Right ventricle myocardium superior (tissue), 1 donor: ENCODE results near the gene UBQLN1. TPM values are rescaled to one million over a fixed set of nuclear protein-coding genes. Genes with fewer than 3 reads are reported as not detected.
"Not testable (repeated sequence)": the region's sequence is repeated elsewhere in the genome, so short reads cannot be mapped to it uniquely, and the experiment has no call there.

Source experiments
- ATAC-seq: fragments of 200-7000 bp; cut with Tn5 transposase; one replicate; pipeline ENCODE4 v1.9.1; 2020; ENCODE audit warnings: mild to moderate bottlenecking; ENCODE audit not compliant: poor library complexity
- DNase-seq: peaks from one replicate; pipeline ENCODE4 v3.0.0-alpha.2; 2020
- intact Hi-C: fragments of 100-400 bp; cut with DNase I; formaldehyde crosslinking; loops from one replicate; pipeline ENCODE4 v1.11.2; 2022
- total RNA-seq: library from RNA; stranded (reverse); fragmentation: NEBNext Ultra II Directional; extraction: Animal tissue kit (Norgen Biotek cat#: 25700); gene quantifications from one replicate; pipeline ENCODE4 v1.2.1, GENCODE V29; 2021
- donor health status: DM: no; HTN: yes; CAD: no; lungs with severe emphysema.

The UBQLN1 gene
- total RNA-seq, 1 donor from 2014 or later = 74.6 TPM

DNA sequence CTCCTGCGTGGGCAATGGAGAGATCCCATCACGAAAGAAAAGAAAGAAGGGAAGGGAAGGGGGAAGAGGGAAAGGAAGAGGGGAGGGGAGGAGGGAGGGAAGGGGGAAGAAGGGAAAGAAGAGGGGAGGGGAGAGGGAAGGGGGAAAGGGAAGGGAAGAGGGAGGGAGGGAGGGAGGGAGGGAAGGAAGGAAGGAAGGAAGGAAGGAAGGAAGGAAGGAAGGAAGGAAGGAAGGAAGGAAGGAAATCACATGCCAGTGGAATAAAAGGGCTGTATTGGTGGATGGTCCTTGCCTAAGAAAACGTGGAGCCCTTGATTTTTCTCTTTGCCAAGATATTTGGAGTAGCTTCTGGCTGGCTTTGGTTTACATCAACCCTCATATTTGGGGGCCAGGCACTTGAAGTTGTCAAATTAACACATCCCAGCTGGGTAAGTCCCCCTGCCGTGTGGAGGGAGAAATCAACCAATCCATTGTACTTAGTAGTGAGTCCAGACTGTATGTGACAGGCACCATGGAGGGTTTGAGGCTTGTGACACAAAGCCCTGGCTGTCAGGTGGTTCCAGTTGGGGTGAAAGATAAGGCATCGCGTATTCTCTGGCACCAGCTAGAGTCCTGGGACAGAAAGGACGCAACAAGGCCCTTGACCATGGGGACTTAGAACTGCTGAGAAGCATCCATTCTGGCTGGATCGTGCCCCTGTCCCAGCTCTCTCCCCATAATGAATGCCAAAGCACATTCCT is 61.1 kb downstream of the UBQLN1 start:
- DNase-seq (no peak), ATAC-seq (no peak)
- intact Hi-C loops = loop anchor here (10.0 kb wide), 1 partner anchor 442 kb away; no protein-coding TSS in a partner anchor

DNA sequence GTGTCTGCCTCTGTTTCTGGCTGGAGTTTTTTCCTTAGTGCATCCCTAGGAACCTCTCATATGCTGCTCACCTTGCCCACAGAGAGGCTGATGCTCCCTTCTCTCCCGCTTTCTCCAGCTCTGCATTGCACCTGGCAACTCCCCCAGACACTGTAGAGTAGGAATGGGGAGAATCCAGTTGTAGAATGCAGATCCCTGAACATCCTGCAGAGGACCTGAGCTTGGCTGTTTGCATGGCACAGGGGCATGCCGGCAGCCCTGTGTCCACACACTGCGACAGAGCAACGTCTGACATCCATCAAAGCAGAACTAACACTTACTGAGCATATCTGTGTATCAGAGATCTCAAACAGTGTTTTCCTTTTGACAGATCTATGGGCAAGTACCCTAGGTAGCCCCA is 65.0 kb downstream of the UBQLN1 start:
- intact Hi-C loops = loop anchor here (10.0 kb wide), 1 partner anchor 438 kb away; no protein-coding TSS in a partner anchor
- no peak for DNase-seq

DNA sequence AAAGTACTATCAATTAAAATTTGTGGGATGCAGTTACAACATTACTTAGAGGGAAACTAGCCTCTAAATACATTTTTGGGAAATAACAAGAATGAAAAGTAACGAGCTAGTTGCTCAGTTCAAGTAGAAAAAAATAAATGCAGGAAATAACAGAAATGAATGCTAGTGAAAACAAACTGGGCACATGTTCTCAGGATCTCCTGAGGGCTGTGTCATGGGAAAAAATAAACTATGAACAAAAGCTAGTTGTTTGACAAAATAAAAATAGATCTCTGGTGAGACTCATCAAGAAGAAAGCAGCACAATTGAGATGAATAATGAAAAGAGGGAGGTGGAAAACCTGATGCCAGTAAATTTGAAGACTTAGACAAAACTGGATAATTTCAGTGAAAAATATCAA is 68.5 kb downstream of the UBQLN1 start:
- intact Hi-C loops = no loop called here
- no peak for DNase-seq

More for the DNA sequence above, 65.0 kb downstream of the UBQLN1 start:
- ATAC-seq = no peak

DNA sequence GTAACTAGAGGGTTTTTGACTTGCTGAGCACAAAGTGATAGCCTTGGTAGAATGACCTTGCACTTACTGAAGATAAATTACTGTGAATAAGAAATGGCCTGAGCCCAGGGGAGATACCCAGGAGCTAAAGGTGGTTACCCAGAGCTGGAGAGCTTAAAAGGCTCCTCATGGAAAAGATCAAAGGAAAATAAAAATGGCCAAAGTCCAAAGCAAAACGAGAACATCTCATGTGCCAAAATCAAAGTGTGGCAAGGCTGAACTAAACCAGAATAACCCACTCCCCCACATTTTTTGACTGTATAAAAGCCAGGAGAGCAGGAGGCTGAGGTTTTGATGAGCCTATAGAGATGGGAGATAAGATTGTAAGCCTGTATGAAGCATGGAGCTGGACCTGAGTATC is 70.4 kb downstream of the UBQLN1 start:
- DNase-seq = no peak
- intact Hi-C loops = no loop called here
- no peak for ATAC-seq

More for the DNA sequence above, 68.5 kb downstream of the UBQLN1 start:
- no peak for ATAC-seq

DNA sequence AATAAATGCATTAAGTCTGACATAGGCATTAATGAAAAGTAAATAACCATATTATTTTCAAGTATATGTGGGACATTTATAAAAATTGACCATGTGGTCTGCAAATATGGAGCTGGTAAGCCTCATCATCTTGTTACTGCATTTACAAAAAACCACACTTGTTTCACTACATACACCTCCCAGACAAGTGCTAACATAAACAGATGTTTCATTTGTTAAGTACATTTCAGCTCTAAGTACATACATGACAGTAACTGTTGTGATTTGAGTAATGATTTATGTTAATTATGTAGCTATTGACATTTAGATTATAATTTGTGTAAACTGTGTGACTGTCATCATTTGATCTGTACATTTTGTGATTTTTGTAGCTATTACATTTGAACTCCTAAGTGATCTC is 70.9 kb downstream of the UBQLN1 start:
- intact Hi-C loops = no loop called here
- DNase-seq (no peak), ATAC-seq (no peak)

DNA sequence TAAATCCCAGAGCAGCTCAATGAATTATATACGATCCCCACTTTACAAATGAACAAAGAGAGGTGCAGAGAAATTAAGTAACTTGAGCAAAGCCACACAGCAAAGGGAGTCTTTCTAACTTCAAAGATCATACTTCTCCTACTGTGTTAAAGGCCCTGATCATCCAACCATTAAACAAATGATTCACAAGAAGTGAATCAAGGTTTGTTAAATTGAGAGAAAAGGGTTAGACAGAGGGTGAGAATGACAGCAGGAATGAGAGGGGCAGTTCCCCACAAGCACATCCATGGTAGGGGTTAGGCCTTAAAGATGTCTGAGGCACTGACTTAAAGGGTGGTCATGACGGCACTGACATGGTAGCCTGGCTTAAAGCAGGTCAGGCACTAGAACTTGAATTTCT is 74.1 kb downstream of the UBQLN1 start:
- DNase-seq (no peak), ATAC-seq (no peak)
- intact Hi-C loops = no loop called here

DNA sequence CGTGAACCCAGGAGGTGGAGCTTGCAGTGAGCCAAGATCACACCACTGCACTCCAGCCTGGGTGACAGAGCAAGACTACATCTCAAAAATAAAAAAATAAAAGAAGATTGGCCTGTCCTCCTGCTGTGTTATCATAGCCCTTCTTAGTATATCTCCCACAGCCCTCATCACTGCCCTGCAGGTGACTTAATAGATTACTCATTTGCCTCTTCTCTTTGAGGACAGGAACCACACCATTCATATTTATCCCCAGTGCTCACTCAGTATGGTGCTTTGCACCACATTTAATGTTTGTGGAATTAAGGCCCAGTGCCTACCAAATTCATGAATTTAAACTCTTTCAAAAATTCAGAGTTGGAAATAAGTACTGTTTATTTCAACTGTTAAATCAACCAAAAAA is 74.5 kb downstream of the UBQLN1 start:
- intact Hi-C loops = no loop called here
- no peak for ATAC-seq
- DNase-seq = no peak

DNA sequence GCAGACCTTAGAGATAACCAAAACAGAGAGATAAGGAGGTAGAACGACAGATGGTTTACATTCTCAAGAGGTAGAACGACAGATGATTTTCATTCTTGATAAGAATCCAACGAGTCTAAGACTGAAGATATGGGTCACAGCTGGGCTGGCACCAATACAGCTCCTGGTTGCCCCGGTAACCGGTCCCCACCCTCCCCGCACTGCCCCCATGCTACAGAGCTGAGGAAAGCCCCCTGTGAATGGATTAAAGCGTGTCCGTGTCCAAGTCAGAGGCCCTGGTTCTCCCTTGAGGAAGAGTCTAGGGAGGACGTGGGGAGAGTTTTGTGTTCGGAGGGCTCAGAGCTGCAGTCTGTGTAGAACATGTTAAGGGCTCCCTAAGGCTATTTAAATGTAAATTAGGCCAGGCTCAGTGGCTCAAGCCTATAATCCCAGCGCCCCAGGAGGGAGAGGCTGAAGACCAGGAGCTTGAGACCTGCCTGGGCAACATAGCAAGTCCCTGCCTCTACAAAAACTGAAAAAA is 76.8 kb downstream of the UBQLN1 start:
- intact Hi-C loops = no loop called here
- DNase-seq (no peak), ATAC-seq (peak; percentile 34)

DNA sequence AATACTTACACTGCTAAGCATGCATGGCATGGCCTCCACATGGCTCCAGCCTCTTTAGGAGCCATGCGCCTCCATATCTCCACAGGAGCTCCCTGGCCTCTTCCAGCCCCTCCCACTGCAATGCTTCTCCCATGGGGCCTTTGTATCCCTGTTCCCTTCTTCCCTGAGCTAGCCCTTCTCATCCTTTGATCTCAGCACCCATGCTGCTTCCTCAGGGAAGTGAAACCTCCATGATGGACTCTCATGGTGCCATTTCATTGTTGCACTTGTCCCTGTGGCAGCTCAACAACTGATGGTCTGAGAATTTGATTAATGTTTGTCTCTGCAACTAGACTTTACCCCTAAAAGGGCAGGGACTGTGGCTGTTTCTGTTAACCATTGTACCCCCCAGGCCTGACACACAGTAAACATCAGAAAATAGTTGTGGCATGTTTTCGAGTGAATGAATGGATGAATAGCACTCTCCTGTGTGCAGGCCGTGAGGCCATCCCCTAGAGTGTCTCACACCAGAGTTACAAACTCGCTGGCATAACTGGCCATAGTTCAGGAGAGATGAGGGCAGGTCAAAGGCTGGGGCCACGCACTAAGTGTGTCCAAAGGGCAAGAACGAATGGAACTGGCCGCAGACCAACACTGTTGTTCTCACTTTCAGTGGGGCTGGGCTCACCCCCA is 78.2 kb downstream of the UBQLN1 start:
- ATAC-seq (no peak), DNase-seq (no peak)
- intact Hi-C loops = loop anchor here (10.0 kb wide), 1 partner anchor 285 kb away; no protein-coding TSS in a partner anchor

DNA sequence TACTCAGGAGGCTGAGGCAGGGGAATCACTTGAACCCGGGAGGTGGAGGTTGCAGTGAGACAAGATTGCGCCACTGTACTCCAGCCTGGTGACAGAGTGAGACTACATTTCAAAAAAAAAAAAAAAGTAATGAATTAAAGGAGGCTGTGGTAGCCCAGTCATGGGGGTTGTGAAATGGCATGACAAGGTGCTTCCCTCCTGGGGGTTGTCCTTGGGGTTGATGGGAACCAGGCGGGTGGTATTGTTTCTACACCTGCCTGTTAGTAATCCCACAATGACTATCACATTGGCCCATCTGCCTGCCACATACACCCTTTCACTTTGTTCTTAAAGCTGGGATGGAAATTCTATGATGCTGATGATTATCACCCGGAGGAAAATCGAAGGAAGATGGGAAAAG is 79.2 kb downstream of the UBQLN1 start:
- ATAC-seq = no peak
- DNase-seq = no peak
- intact Hi-C loops = loop anchor here (10.0 kb wide), 1 partner anchor 286 kb away; no protein-coding TSS in a partner anchor

DNA sequence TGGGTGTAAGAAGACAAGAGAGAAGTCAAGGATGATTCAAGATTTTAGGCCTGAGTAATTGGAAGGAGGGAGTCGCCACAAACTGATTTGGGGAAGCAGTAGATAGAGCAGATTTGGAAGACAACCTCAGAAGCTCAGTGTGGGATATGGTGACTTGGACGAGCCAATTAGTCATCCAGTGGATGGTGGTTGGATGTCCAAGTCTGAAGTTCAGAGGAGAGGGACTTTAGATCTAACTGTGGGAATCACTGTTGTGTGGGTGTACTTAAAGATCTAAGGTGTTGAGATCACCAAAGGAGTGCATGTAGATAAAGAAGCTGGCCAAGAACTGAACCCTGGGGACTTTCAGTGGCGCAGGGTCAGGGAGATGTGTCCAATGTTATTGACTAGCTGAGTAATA is 82.6 kb downstream of the UBQLN1 start:
- ATAC-seq (no peak), DNase-seq (no peak)
- intact Hi-C loops = loop anchor here (10.0 kb wide), 1 partner anchor 290 kb away; no protein-coding TSS in a partner anchor

DNA sequence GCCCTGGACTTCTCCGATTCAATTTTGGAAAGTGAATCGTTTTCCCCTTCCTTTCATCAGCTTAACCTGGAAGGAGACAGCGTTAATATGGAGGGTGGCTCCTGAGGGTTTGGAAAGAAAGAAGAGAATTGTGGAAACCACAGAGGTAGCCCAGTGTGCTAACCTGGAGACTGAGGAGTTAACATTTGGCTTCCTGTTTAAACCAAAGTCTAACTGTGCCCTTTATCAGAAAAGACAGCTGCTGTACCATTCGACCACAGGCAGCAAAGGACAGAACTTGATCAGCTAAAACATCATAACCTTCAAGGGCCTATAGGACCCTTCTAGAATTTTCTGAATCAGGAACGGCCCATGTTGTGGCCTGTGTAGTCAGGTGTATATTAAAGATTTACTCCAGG is 84.1 kb downstream of the UBQLN1 start:
- DNase-seq (no peak), ATAC-seq (peak; percentile 9)
- intact Hi-C loops = loop anchor here (10.0 kb wide), 1 partner anchor 291 kb away; no protein-coding TSS in a partner anchor

DNA sequence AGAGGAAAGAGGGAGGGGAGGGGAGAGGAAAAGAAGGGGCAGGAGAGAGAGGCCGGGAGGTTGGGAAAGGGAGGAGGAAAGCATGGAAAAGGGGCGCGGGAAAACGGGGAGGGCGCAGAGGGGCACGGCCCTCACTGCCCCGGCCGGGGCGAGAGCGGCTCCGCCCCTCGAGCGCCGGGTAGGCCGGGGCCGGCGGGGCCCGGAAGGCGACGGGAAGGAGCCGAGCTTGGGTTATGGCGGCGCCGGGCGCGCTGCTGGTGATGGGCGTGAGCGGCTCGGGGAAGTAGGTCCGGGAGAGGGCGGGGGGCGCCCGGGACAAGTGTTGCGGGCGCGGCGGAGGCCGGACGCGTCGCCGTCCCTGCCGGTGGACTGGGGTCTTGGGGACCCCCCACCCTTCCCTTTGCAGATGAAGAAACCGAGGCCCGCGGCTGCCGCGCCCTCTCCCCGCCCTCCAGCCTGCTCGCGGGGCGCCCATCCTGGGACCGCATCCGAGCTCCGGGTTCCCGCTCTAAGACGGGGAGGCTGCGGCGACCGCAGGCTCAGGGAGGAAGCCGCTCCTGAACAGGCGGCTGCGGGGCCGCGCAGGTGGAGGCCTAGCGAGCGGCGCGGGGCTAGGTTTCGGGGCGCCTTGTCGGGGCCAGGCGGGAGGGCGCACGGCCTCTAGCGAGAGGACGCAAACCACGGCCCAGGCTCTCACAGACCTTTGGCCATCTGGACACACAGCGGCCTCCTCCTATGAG is 84.6 kb downstream of the UBQLN1 start, which contains the start of gene IDNK:
Gene IDNK, plus strand, starts transcription at position 205 of the 740 bp plus-strand sequence. Its CDS starts 29 bp downstream, at position 234.
- intact Hi-C loops = loop anchor here (10.0 kb wide), 1 partner anchor 292 kb away; no protein-coding TSS in a partner anchor
- DNase-seq (peak; percentile 82), ATAC-seq (peak; percentile 93)

DNA sequence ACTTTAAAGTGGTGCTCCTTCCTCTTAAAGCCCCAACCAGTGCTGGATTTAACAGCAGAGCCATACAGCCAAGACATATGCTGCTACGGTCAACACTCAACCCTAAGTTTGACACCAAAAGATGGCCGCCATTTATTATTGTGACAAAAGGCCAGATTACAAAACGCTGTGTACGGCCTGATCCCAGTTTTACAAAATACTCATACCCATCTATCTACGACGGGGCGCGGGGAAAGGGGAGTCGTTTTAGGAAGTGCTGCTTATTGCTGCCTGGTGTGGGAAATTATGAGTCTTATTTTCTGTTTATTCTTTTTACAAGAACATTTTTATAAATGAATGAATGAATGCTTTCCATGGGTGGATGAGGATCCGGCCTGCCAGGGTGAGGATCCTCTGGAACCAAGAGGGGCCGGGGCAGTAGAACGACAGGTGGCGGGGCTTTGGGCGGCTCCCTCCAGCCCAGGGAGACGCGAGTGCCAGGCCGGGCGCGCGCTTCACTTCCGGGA is 85.3 kb downstream of the UBQLN1 start:
- intact Hi-C loops = loop anchor here (10.0 kb wide), 1 partner anchor 292 kb away; no protein-coding TSS in a partner anchor
- ATAC-seq (peak; percentile 83), DNase-seq (peak; percentile 79)

DNA sequence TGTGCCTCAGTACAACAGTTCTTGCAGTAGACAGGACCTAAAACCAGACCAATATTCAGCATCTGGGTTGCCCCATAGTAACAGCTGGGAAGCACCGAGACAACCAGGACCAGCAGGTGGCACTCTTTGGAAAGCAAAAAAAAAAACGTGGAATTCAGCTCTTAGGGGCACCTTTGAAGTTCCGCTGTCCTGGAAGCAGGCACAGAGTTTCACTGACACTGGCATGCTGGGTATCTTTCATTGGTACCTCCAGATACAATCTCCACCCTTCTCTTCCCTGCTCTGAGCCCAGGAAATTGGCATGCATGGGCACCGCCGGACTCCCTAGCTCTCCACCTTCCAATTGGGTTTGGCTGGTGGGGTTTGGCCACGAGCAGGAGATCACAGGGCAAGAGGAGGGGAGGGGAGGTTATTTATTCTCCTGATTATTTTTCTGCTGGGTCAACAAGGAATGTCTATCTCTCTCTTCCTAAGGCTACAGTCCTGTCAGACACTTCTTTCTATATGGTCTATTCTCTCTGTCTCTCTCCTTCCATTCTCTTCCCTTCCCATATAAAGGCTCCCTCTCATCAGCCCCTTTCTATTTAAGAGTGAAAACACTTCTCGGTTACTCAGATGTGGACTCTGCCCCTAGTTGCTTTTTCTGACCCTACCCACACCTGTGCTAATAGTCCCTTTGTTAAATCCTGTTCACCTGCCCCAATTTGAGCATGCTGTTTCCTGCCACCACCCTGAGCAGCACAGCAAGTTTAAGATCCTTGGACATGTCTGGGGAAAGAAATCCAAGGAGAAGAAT is 86.7 kb downstream of the UBQLN1 start:
- DNase-seq (no peak), ATAC-seq (peak; percentile 40)
- intact Hi-C loops = loop anchor here (10.0 kb wide), 1 partner anchor 294 kb away; no protein-coding TSS in a partner anchor

DNA sequence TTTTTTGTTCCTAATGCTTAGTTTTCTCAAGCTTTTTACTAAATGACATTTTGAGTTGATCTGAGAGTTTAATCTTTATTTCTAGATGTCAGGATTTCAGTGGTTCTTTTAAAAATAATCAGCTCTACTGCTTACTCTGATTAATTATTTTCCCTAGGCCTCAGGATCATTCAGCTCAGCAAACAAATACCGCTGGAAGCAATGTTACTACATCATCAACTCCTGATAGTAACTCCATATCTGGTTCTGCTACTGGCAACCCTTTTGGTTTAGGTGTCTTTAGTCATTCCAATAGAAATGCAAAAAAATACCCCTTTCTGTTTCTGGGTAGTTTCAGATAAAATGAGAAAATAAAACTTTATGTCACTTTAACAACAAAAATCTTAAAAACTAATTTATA is 90.5 kb downstream of the UBQLN1 start:
- no peak for DNase-seq
- no peak for ATAC-seq
- intact Hi-C loops = no loop called here

DNA sequence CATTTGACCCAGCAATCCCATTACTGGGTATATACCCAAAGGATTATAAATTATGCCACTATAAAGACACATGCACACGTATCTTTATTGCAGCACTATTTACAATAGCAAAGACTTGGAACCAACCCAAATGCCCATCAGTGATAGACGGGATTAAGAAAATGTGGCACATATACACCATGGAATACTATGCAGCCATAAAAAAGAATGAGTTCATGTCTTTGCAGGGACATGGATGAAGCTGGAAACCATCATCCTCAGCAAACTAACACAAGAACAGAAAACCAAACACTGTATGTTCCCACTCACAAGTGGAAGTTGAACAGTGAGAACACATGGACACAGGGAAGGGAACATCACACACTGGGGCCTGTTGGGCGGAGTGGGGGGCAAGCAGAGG is 94.5 kb downstream of the UBQLN1 start:
- ATAC-seq, intact Hi-C loops, DNase-seq: not testable (repeated sequence)
